ENCODE results near the gene FAM9C. TPM values are rescaled to one million over a fixed set of nuclear protein-coding genes. Genes with fewer than 3 reads are reported as not detected.
A peak's percentile ranks its signal among the peaks of the same experiment; 100 is the strongest.

The FAM9C gene
- total RNA-seq, 1 experiment from 2014 or later, result not detected

DNA sequence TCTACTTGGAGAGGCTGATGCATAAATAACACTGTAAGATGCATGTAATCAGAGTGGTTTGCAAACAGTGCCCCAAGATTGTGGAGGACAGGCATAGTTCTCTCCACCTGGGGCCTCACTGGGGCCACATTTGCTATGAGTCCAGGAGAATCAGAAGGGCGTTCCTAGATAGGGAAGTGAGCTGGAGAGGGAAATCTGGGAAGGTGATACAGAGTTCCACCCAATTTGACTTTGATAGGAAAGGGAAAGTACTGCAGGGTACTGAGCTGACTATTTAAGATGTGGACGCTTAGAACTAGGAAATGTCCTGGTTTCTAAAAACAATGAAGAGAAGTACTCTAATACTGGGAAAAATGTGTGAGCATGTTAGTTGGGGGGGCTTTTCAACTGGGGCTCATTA, 33.9 kb downstream of the FAM9C start:
- Histone ChIP-seq H3K4me2 (no peak overlapping the region), H3K4me3 (no peak overlapping the region), H3K79me2 (ENCODE audit: low read depth) (no peaks in the 10 kb centered on the region), H3K27ac (peak overlapping the region; percentile 39; the same call in 1 of the 2 replicates), H2AFZ (no peak overlapping the region), H3F3A (ENCODE audit: insufficient read depth, low read depth) (peaks cover 26% of the 10 kb centered on the region), H3K36me3 (ENCODE audit: low read depth) (no peaks in the 10 kb centered on the region), H4K20me1 (ENCODE audit: insufficient read depth) (no peaks in the 10 kb centered on the region), H3K9me2 (ENCODE audit: insufficient read depth) (no peaks in the 10 kb centered on the region), H3K4me1 (replicated peaks; ENCODE audit: insufficient read depth) (peaks cover 57% of the 10 kb centered on the region), H3K27me3 (ENCODE audit: insufficient read depth, low read depth) (no peaks in the 10 kb centered on the region), H3K9me3 (ENCODE audit: insufficient read depth, low read depth) (no peaks in the 10 kb centered on the region)
- no peak for DNase-seq
- intact Hi-C loops (cut with micrococcal nuclease; ENCODE audit: unreplicated experiment), result no loop called here
- ChIA-PET POLR2A (ENCODE audit: unreplicated experiment) (no interaction called here), CTCF (interaction anchor here (0.6 kb wide), 1 partner anchor 197 kb away, joined by 4 read pairs; no protein-coding TSS in a partner anchor)
- no TSS peak for BruUV-seq (replicated peaks)
- TF ChIP-seq, protein P1, sequence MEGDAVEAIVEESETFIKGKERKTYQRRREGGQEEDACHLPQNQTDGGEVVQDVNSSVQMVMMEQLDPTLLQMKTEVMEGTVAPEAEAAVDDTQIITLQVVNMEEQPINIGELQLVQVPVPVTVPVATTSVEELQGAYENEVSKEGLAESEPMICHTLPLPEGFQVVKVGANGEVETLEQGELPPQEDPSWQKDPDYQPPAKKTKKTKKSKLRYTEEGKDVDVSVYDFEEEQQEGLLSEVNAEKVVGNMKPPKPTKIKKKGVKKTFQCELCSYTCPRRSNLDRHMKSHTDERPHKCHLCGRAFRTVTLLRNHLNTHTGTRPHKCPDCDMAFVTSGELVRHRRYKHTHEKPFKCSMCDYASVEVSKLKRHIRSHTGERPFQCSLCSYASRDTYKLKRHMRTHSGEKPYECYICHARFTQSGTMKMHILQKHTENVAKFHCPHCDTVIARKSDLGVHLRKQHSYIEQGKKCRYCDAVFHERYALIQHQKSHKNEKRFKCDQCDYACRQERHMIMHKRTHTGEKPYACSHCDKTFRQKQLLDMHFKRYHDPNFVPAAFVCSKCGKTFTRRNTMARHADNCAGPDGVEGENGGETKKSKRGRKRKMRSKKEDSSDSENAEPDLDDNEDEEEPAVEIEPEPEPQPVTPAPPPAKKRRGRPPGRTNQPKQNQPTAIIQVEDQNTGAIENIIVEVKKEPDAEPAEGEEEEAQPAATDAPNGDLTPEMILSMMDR (conservative IDR thresholded peaks at IDR 0.05), result no peak
- TF ChIP-seq EZH2 (IDR thresholded peaks at IDR 0.05; ENCODE audit: low read depth), result no peak

DNA sequence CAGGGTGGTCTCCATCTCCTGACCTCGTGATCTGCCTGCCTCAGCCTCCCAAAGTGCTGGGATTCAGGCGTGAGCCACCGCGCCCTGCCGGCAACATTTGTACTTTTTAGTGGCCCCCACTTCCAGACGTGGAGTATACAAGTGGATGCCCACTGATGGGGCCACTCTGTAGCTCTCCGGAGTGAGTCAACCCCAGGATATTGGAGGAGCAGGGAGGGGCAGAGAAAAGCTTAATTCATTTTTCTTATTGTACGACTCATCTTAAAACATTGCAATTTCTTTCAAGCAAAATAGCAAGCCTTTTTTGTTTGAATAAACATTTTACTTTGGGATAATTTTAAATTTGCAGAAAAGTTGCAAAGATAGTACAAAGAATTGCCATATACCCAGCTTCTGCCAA, 34.6 kb downstream of the FAM9C start:
- no peak for DNase-seq
- H3K9me3 ChIP-seq (ENCODE audit: insufficient read depth, low read depth), result no peaks in the 10 kb centered on the region
- TF ChIP-seq, protein P1 (conservative IDR thresholded peaks at IDR 0.05), result no peak
- no peak for TF ChIP-seq EZH2 (IDR thresholded peaks at IDR 0.05; ENCODE audit: low read depth)
- H3K4me1 ChIP-seq (replicated peaks; ENCODE audit: insufficient read depth), result peaks cover 57% of the 10 kb centered on the region
- no peaks in the 10 kb centered on the region for H3K79me2 ChIP-seq (ENCODE audit: low read depth)
- ChIA-PET POLR2A (ENCODE audit: unreplicated experiment) (no interaction called here), CTCF (no interaction called here)
- H3K27ac ChIP-seq, result peak overlapping the region; percentile 90; the same call in 1 of the 2 replicates
- peaks cover 26% of the 10 kb centered on the region for H3F3A ChIP-seq (ENCODE audit: insufficient read depth, low read depth)
- H3K36me3 ChIP-seq (ENCODE audit: low read depth), result no peaks in the 10 kb centered on the region
- no peak overlapping the region for H2AFZ ChIP-seq
- no peaks in the 10 kb centered on the region for H3K9me2 ChIP-seq (ENCODE audit: insufficient read depth)
- no peak overlapping the region for H3K4me2 ChIP-seq
- no peak overlapping the region for H3K4me3 ChIP-seq
- H3K27me3 ChIP-seq (ENCODE audit: insufficient read depth, low read depth), result no peaks in the 10 kb centered on the region
- no peaks in the 10 kb centered on the region for H4K20me1 ChIP-seq (ENCODE audit: insufficient read depth)
- no TSS peak for BruUV-seq (replicated peaks)
- intact Hi-C loops (cut with micrococcal nuclease; ENCODE audit: unreplicated experiment), result loop anchor here (2.0 kb wide), 2 partner anchors 19 to 31 kb away; no protein-coding TSS in a partner anchor

DNA sequence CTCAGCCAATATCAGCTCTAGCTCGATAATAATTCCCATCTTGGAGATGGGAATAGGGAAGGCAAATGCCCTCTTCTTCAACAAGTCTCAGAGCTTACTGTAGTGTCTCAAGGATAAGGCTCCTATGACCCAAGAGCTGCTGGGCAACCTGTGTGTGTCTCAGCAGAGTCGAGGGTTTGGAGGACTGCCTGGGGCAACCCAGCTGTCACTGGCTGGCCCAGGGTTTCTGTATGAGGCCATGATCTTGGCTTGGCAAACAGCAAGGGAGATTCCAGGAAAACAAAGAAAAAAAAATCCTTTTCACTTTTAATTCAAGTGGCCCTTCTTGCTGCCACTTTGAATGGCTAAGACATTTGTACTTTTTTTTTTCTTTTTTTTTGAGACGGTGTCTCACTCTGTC, 35.1 kb downstream of the FAM9C start:
- Histone ChIP-seq H3K9me2 (ENCODE audit: insufficient read depth) (no peaks in the 10 kb centered on the region), H2AFZ (no peak overlapping the region), H4K20me1 (ENCODE audit: insufficient read depth) (no peaks in the 10 kb centered on the region), H3K27ac (peak overlapping the region; percentile 90), H3K4me2 (no peak overlapping the region), H3K4me3 (no peak overlapping the region), H3K79me2 (ENCODE audit: low read depth) (no peaks in the 10 kb centered on the region), H3K27me3 (ENCODE audit: insufficient read depth, low read depth) (no peaks in the 10 kb centered on the region), H3K9me3 (ENCODE audit: insufficient read depth, low read depth) (no peaks in the 10 kb centered on the region), H3F3A (ENCODE audit: insufficient read depth, low read depth) (peaks cover 26% of the 10 kb centered on the region), H3K4me1 (replicated peaks; ENCODE audit: insufficient read depth) (peaks cover 57% of the 10 kb centered on the region), H3K36me3 (ENCODE audit: low read depth) (no peaks in the 10 kb centered on the region)
- no TSS peak for BruUV-seq (replicated peaks)
- intact Hi-C loops (cut with micrococcal nuclease; ENCODE audit: unreplicated experiment), result loop anchor here (2.0 kb wide), 2 partner anchors 20 to 30 kb away; no protein-coding TSS in a partner anchor
- peak; percentile 61 to 68 for DNase-seq
- ChIA-PET POLR2A (ENCODE audit: unreplicated experiment) (interaction anchor here (0.7 kb wide), 1 partner anchor 101 kb away, joined by 4 read pairs; no protein-coding TSS in a partner anchor), CTCF (no interaction called here)
- no peak for TF ChIP-seq EZH2 (IDR thresholded peaks at IDR 0.05; ENCODE audit: low read depth)

DNA sequence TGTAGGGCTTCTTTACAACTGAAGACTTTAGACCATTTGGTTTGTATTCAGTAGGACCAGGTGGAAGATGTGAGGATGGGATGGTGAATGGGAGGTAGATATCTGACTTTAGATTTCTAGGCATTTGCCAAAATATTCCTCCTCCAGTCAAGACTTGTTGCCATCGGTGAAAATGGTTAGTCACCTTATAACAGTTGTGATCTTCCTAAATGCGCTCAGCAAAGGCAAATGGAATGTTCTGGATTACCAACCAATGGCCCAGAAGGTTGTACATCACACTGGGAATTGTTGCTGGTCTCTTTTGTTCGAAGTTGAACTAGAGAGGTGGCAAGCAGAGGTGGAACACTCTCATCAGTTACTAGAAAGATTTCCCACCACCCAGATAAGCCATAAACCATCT, 35.6 kb downstream of the FAM9C start:
- ChIA-PET CTCF (no interaction called here), POLR2A (ENCODE audit: unreplicated experiment) (interaction anchor here (0.7 kb wide), 1 partner anchor 102 kb away, joined by 4 read pairs; no protein-coding TSS in a partner anchor)
- no peak overlapping the region for H3K4me3 ChIP-seq
- peaks cover 57% of the 10 kb centered on the region for H3K4me1 ChIP-seq (replicated peaks; ENCODE audit: insufficient read depth)
- intact Hi-C loops (cut with micrococcal nuclease; ENCODE audit: unreplicated experiment), result loop anchor here (2.0 kb wide), 2 partner anchors 20 to 30 kb away; no protein-coding TSS in a partner anchor
- H3K79me2 ChIP-seq (ENCODE audit: low read depth), result no peaks in the 10 kb centered on the region
- H3F3A ChIP-seq (ENCODE audit: insufficient read depth, low read depth), result peaks cover 26% of the 10 kb centered on the region
- H3K4me2 ChIP-seq, result peak overlapping the region; percentile 68; the same call in 1 of the 2 replicates
- H3K27me3 ChIP-seq (ENCODE audit: insufficient read depth, low read depth), result no peaks in the 10 kb centered on the region
- no peak for TF ChIP-seq EZH2 (IDR thresholded peaks at IDR 0.05; ENCODE audit: low read depth)
- TF ChIP-seq, protein P1 (conservative IDR thresholded peaks at IDR 0.05), result no peak
- H3K36me3 ChIP-seq (ENCODE audit: low read depth), result no peaks in the 10 kb centered on the region
- DNase-seq, result no peak
- H3K27ac ChIP-seq, result peak overlapping the region; percentile 90
- H3K9me3 ChIP-seq (ENCODE audit: insufficient read depth, low read depth), result no peaks in the 10 kb centered on the region
- no TSS peak for BruUV-seq (replicated peaks)
- H4K20me1 ChIP-seq (ENCODE audit: insufficient read depth), result no peaks in the 10 kb centered on the region
- no peaks in the 10 kb centered on the region for H3K9me2 ChIP-seq (ENCODE audit: insufficient read depth)
- H2AFZ ChIP-seq, result no peak overlapping the region
